ENCODE data around the gene CLDN17. TPM values are rescaled to one million over a fixed set of nuclear protein-coding genes. Genes with fewer than 3 reads are reported as not detected.

The CLDN17 gene
- total and polyA plus RNA-seq, 7 donors, result not detected

- Histone ChIP-seq H3K4me3 (no peak overlapping the region), H3K36me3 (no peaks in the 10 kb centered on the region), H3K9me3 (no peaks in the 10 kb centered on the region), H3K27ac (no peak overlapping the region), H3K27me3 (no peaks in the 10 kb centered on the region), H3K4me1 (no peaks in the 10 kb centered on the region)
- WGBS, 2 donors, result 17 to 60% methylated on average over 7 of the region's 7 CpGs
- no peak for TF ChIP-seq POLR2A (IDR thresholded peaks at IDR 0.05)
- no peak for TF ChIP-seq EP300 (IDR thresholded peaks at IDR 0.05)
- TF ChIP-seq CTCF (IDR thresholded peaks at IDR 0.05), result no peak
- no peak for TF ChIP-seq POLR2AphosphoS5 (IDR thresholded peaks at IDR 0.05)
- intact Hi-C loops (cut with DNase I), result no loop called here
- DNase-seq, result no peak
Observed at GRCh38 chr21:30190554-30190953, 23.9 kb upstream of the CLDN17 start.

- TF ChIP-seq POLR2A (IDR thresholded peaks at IDR 0.05) (no peak), POLR2AphosphoS5 (IDR thresholded peaks at IDR 0.05) (no peak), CTCF (IDR thresholded peaks at IDR 0.05) (no peak), EP300 (IDR thresholded peaks at IDR 0.05) (no peak)
- H3K27ac ChIP-seq, result no peak overlapping the region
- no peaks in the 10 kb centered on the region for H3K4me1 ChIP-seq
- no peak for DNase-seq
- no peaks in the 10 kb centered on the region for H3K27me3 ChIP-seq
- 42 to 70% methylated on average over 3 of the region's 3 CpGs for WGBS, 2 donors
- no peak overlapping the region for H3K4me3 ChIP-seq
- no peaks in the 10 kb centered on the region for H3K36me3 ChIP-seq
- no peaks in the 10 kb centered on the region for H3K9me3 ChIP-seq
- intact Hi-C loops (cut with DNase I), result no loop called here
Observed at GRCh38 chr21:30189773-30190172, 23.2 kb upstream of the CLDN17 start.

GRCh38 chr21:30186242-30186641 is 19.6 kb upstream of the CLDN17 start:
- H3K4me1 ChIP-seq, result no peaks in the 10 kb centered on the region
- no peaks in the 10 kb centered on the region for H3K9me3 ChIP-seq
- H3K4me3 ChIP-seq, result no peak overlapping the region
- no peaks in the 10 kb centered on the region for H3K36me3 ChIP-seq
- TF ChIP-seq POLR2AphosphoS5 (IDR thresholded peaks at IDR 0.05), result no peak
- TF ChIP-seq EP300 (IDR thresholded peaks at IDR 0.05), result no peak
- TF ChIP-seq POLR2A (IDR thresholded peaks at IDR 0.05), result no peak
- WGBS, 2 donors, result 28 to 81% methylated on average over 2 of the region's 2 CpGs
- intact Hi-C loops (cut with DNase I), result no loop called here
- DNase-seq, result no peak
- H3K27me3 ChIP-seq, result no peaks in the 10 kb centered on the region
- no peak overlapping the region for H3K27ac ChIP-seq

GRCh38 chr21:30168086-30168485 is 1.5 kb upstream of the CLDN17 start:
- no peak for TF ChIP-seq POLR2AphosphoS5 (IDR thresholded peaks at IDR 0.05)
- TF ChIP-seq EP300 (IDR thresholded peaks at IDR 0.05), result no peak
- no peak for TF ChIP-seq POLR2A (IDR thresholded peaks at IDR 0.05)
- TF ChIP-seq CTCF (IDR thresholded peaks at IDR 0.05), result no peak
- Histone ChIP-seq H3K27me3 (no peaks in the 10 kb centered on the region), H3K27ac (no peak overlapping the region), H3K36me3 (no peaks in the 10 kb centered on the region), H3K4me1 (no peaks in the 10 kb centered on the region), H3K4me3 (no peak overlapping the region), H3K9me3 (no peaks in the 10 kb centered on the region)
- no peak for DNase-seq
- 61 to 70% methylated on average over 3 of the region's 3 CpGs for WGBS, 2 donors
- intact Hi-C loops (cut with DNase I), result no loop called here

- intact Hi-C loops (cut with DNase I), result no loop called here
- Histone ChIP-seq H3K36me3 (no peaks in the 10 kb centered on the region), H3K9me3 (no peaks in the 10 kb centered on the region), H3K27me3 (no peaks in the 10 kb centered on the region), H3K4me1 (no peaks in the 10 kb centered on the region), H3K4me3 (no peak overlapping the region), H3K27ac (no peak overlapping the region)
- 92 to 96% methylated on average over 9 of the region's 9 CpGs for WGBS, 2 donors
- TF ChIP-seq CTCF (IDR thresholded peaks at IDR 0.05) (no peak), EP300 (IDR thresholded peaks at IDR 0.05) (no peak), POLR2A (IDR thresholded peaks at IDR 0.05) (no peak), POLR2AphosphoS5 (IDR thresholded peaks at IDR 0.05) (no peak)
- DNase-seq, result no peak
Observed at GRCh38 chr21:30166171-30166570, 434 bp downstream of the CLDN17 start.

All from sigmoid colon (tissue), 7 donors.